Mammary epithelial cell (primary cell): ENCODE data around the gene INSRR.

Source experiments
- CTCF ChIP-seq, 2 donors: IDR thresholded peaks in 1 of 2; conservative IDR thresholded peaks in 1 of 2; 2 replicates each; pipeline ENCODE4 v1.5.1; 2011 to 2012; ENCODE audit warnings: inconsistent platforms in 2 of 2, low read length in 2 of 2, mild to moderate bottlenecking in 2 of 2, control low read depth in 1 of 2, low read depth in 1 of 2; ENCODE audit not compliant: insufficient read depth in 1 of 2; ENCODE audit errors: extremely low read depth in 1 of 2
- EZH2 ChIP-seq: IDR thresholded peaks from 2 replicates; pipeline ENCODE4 v1.6.1; 2012; ENCODE audit warnings: low read length, inconsistent platforms, borderline replicate concordance

GRCh38 chr1:156884560-156885184, 25.8 kb upstream of the INSRR start:
- TF ChIP-seq CTCF (conservative IDR thresholded peaks at IDR 0.05 in 1 of 2, IDR thresholded peaks at IDR 0.05 in 1 of 2; ENCODE audit: extremely low read depth in 1 of 2, insufficient read depth in 1 of 2, low read depth in 1 of 2, low read length in 2 of 2) (no peak), EZH2 (no peak)
